B cell (primary cell): ENCODE results near the gene ST3GAL3.

Source experiments
- EZH2 ChIP-seq: IDR thresholded peaks from 2 replicates; pipeline ENCODE4 v1.6.1; 2012; ENCODE audit warnings: borderline replicate concordance, low read depth, mild to moderate bottlenecking, moderate library complexity, low read length; ENCODE audit not compliant: insufficient read depth, poor library complexity, severe bottlenecking
- TF ChIP-seq, protein P1 (sequence below): fragments of 200-600 bp; IDR thresholded peaks from one replicate; pipeline ENCODE4 v1.8.0; 2022; ENCODE audit warnings: antibody characterized with exemption, mild to moderate bottlenecking

DNA sequence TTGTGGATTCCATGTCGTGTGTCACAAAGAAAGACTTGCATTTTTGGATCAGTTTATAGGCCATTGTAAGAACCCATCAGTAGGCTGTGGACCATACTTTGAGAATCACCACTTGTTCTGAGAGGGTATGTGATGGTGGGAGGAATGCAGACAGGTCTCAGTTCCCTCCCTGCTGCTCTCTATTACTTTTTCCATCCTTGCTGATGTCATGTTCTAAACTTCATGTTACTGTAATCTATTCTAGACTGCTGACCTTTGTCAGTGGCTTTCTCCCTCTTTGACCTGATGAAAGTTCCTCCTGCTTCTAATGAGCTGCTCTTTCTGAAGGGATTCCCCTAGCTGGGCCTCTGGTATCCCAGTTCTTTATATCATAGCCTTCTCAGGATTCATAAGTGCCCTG is 46.1 kb downstream of the ST3GAL3 start:
- TF ChIP-seq, protein P1, sequence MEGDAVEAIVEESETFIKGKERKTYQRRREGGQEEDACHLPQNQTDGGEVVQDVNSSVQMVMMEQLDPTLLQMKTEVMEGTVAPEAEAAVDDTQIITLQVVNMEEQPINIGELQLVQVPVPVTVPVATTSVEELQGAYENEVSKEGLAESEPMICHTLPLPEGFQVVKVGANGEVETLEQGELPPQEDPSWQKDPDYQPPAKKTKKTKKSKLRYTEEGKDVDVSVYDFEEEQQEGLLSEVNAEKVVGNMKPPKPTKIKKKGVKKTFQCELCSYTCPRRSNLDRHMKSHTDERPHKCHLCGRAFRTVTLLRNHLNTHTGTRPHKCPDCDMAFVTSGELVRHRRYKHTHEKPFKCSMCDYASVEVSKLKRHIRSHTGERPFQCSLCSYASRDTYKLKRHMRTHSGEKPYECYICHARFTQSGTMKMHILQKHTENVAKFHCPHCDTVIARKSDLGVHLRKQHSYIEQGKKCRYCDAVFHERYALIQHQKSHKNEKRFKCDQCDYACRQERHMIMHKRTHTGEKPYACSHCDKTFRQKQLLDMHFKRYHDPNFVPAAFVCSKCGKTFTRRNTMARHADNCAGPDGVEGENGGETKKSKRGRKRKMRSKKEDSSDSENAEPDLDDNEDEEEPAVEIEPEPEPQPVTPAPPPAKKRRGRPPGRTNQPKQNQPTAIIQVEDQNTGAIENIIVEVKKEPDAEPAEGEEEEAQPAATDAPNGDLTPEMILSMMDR: no peak
- no peak for TF ChIP-seq EZH2
